Measurements from ENCODE around the gene SUCLG1.

SUCLG1 gene

DNA sequence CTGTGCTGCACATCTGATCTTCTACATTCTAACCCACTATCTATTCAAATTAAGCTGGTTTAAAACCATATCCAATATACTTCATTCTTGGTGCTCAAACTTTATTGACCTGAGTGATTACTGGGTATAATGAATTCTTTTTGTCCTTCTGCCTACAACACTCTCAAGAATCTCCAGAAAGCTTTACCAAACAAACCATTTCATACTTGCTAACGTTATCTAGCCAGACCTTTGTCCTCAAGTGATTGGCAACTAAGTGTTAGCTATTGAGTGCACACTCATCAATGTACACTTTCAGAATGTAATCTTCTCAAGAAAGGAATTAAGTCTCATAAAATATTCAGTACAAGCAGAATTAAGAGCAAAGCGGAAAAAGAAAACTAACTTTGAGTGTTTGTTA lies 1.4 kb downstream of the SUCLG1 start:
- CTCF ChIA-PET = no interaction called here
- Histone ChIP-seq H3K4me1 (ENCODE audit: control insufficient read depth, insufficient read depth, low read length) (peaks cover 3% of the 10 kb centered on the region), H3K27ac (ENCODE audit: extremely low read depth, low read depth, low read length) (no peak overlapping the region), H3K4me3 (ENCODE audit: low read depth, low read length) (peak overlapping the region; percentile 93), H3K36me3 (ENCODE audit: control insufficient read depth in 2 of 2, insufficient read depth in 1 of 2, low read length in 2 of 2) (peaks cover 0 to 8% of the 10 kb centered on the region in 2 experiments; a peak in 1 of 3 replicates), H3K9me3 (ENCODE audit: control insufficient read depth, insufficient read depth, low read depth, low read length) (no peaks in the 10 kb centered on the region)
- TF ChIP-seq ZBTB48 (tag by site-specific recombination; IDR thresholded peaks at IDR 0.05) = no peak
- no peak for TF ChIP-seq ZNF626 (tag by site-specific recombination; IDR thresholded peaks at IDR 0.05)
- TF ChIP-seq ZNF629 (tag by site-specific recombination; IDR thresholded peaks at IDR 0.05) = no peak
- TF ChIP-seq ZNF423 (tag by site-specific recombination; IDR thresholded peaks at IDR 0.05) = no peak
- no peak for TF ChIP-seq WT1 (tag by site-specific recombination; IDR thresholded peaks at IDR 0.05)
- TF ChIP-seq, protein P1, sequence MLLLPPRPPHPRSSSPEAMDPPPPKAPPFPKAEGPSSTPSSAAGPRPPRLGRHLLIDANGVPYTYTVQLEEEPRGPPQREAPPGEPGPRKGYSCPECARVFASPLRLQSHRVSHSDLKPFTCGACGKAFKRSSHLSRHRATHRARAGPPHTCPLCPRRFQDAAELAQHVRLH (tag by site-specific recombination; IDR thresholded peaks at IDR 0.05) = no peak
- no peak for TF ChIP-seq ZNF394 (tag by site-specific recombination; IDR thresholded peaks at IDR 0.05; ENCODE audit: borderline replicate concordance)
- POLR2A ChIA-PET = no interaction called here

DNA sequence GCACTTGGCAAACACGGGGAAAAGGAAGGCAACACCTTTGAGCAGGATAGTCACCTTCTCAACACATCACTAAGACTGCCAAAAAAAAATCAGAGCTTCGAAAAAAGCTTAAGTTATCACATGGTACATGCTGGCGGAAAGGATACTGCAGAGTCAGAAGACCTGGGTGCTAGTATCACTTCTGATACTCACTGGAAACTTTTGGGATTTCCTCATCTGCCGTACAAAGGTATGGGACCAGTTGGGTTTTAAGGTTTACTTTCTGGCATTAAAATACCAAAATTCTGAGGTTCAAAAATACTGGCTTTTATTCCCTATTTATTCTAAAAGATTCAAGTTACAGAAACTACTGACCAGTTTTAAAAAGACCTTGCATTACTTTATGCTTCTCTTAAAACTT lies 2.9 kb downstream of the SUCLG1 start:
- ChIA-PET CTCF (no interaction called here), POLR2A (no interaction called here)
- Histone ChIP-seq H3K4me3 (ENCODE audit: low read depth, low read length) (no peak overlapping the region), H3K9me3 (ENCODE audit: control insufficient read depth, insufficient read depth, low read depth, low read length) (no peaks in the 10 kb centered on the region), H3K36me3 (ENCODE audit: control insufficient read depth in 2 of 2, insufficient read depth in 1 of 2, low read length in 2 of 2) (peaks cover 0 to 8% of the 10 kb centered on the region in 2 experiments; a peak in 1 of 3 replicates), H3K27ac (ENCODE audit: extremely low read depth, low read depth, low read length) (no peak overlapping the region), H3K4me1 (ENCODE audit: control insufficient read depth, insufficient read depth, low read length) (peaks cover 8% of the 10 kb centered on the region)
- TF ChIP-seq, protein P2, sequence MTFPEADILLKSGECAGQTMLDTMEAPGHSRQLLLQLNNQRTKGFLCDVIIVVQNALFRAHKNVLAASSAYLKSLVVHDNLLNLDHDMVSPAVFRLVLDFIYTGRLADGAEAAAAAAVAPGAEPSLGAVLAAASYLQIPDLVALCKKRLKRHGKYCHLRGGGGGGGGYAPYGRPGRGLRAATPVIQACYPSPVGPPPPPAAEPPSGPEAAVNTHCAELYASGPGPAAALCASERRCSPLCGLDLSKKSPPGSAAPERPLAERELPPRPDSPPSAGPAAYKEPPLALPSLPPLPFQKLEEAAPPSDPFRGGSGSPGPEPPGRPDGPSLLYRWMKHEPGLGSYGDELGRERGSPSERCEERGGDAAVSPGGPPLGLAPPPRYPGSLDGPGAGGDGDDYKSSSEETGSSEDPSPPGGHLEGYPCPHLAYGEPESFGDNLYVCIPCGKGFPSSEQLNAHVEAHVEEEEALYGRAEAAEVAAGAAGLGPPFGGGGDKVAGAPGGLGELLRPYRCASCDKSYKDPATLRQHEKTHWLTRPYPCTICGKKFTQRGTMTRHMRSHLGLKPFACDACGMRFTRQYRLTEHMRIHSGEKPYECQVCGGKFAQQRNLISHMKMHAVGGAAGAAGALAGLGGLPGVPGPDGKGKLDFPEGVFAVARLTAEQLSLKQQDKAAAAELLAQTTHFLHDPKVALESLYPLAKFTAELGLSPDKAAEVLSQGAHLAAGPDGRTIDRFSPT (tag by site-specific recombination; IDR thresholded peaks at IDR 0.05) = no peak
- TF ChIP-seq GLI2 (tag by site-specific recombination; IDR thresholded peaks at IDR 0.05; ENCODE audit: borderline replicate concordance, low read depth) (no peak), ZNF664 (tag by site-specific recombination; IDR thresholded peaks at IDR 0.05) (no peak), ZNF701 (tag by site-specific recombination; IDR thresholded peaks at IDR 0.05) (no peak), ZSCAN23 (tag by site-specific recombination; IDR thresholded peaks at IDR 0.05) (no peak), KLF10 (tag by site-specific recombination; IDR thresholded peaks at IDR 0.05) (no peak)
- TF ChIP-seq, protein P3, sequence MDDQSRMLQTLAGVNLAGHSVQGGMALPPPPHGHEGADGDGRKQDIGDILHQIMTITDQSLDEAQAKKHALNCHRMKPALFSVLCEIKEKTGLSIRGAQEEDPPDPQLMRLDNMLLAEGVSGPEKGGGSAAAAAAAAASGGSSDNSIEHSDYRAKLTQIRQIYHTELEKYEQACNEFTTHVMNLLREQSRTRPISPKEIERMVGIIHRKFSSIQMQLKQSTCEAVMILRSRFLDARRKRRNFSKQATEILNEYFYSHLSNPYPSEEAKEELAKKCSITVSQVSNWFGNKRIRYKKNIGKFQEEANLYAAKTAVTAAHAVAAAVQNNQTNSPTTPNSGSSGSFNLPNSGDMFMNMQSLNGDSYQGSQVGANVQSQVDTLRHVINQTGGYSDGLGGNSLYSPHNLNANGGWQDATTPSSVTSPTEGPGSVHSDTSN (CRISPR knock-in tag; IDR thresholded peaks at IDR 0.05) = no peak
- TF ChIP-seq, protein P4, sequence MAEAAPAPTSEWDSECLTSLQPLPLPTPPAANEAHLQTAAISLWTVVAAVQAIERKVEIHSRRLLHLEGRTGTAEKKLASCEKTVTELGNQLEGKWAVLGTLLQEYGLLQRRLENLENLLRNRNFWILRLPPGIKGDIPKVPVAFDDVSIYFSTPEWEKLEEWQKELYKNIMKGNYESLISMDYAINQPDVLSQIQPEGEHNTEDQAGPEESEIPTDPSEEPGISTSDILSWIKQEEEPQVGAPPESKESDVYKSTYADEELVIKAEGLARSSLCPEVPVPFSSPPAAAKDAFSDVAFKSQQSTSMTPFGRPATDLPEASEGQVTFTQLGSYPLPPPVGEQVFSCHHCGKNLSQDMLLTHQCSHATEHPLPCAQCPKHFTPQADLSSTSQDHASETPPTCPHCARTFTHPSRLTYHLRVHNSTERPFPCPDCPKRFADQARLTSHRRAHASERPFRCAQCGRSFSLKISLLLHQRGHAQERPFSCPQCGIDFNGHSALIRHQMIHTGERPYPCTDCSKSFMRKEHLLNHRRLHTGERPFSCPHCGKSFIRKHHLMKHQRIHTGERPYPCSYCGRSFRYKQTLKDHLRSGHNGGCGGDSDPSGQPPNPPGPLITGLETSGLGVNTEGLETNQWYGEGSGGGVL (tag by site-specific recombination; IDR thresholded peaks at IDR 0.05) = no peak

DNA sequence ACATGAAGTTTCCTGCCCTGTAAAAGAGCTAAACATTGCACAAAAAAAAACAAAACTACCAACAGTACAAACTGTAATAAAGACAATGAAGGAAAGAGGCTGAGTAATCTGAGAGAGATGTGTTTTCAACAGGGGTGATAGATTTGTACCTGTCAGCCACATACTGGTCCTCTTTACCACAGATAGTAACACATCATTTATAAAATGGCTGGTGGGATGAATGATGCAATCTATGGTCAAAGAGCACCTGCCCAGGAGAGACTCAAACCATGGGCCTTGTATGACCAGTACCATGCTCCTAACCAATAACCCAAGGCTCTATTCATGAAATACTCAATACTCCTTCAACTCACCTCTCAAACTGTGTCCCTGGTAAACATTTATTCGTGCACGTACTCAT lies 4.5 kb downstream of the SUCLG1 start:
- H3K4me3 ChIP-seq (ENCODE audit: low read depth, low read length) = no peak overlapping the region
- TF ChIP-seq, protein P5, sequence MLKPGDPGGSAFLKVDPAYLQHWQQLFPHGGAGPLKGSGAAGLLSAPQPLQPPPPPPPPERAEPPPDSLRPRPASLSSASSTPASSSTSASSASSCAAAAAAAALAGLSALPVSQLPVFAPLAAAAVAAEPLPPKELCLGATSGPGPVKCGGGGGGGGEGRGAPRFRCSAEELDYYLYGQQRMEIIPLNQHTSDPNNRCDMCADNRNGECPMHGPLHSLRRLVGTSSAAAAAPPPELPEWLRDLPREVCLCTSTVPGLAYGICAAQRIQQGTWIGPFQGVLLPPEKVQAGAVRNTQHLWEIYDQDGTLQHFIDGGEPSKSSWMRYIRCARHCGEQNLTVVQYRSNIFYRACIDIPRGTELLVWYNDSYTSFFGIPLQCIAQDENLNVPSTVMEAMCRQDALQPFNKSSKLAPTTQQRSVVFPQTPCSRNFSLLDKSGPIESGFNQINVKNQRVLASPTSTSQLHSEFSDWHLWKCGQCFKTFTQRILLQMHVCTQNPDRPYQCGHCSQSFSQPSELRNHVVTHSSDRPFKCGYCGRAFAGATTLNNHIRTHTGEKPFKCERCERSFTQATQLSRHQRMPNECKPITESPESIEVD (tag by site-specific recombination; IDR thresholded peaks at IDR 0.05) = no peak
- TF ChIP-seq ZBTB7A (tag by site-specific recombination; IDR thresholded peaks at IDR 0.05; ENCODE audit: low read depth) (no peak), OSR2 (tag by site-specific recombination; IDR thresholded peaks at IDR 0.05) (no peak), ZNF571 (tag by site-specific recombination; IDR thresholded peaks at IDR 0.05) (no peak)
- H3K4me1 ChIP-seq (ENCODE audit: control insufficient read depth, insufficient read depth, low read length) = peaks cover 7% of the 10 kb centered on the region; the same call in 1 of the 2 replicates
- ChIA-PET POLR2A (no interaction called here), CTCF (interaction anchor here (0.6 kb wide), 1 partner anchor 72 kb away, joined by 3 read pairs; no protein-coding TSS in a partner anchor)
- no peak overlapping the region for H3K27ac ChIP-seq (ENCODE audit: extremely low read depth, low read depth, low read length)
- H3K36me3 ChIP-seq (ENCODE audit: control insufficient read depth in 2 of 2, insufficient read depth in 1 of 2, low read length in 2 of 2) = peaks cover 0 to 8% of the 10 kb centered on the region in 2 experiments; a peak in 1 of 3 replicates
- H3K9me3 ChIP-seq (ENCODE audit: control insufficient read depth, insufficient read depth, low read depth, low read length) = no peaks in the 10 kb centered on the region

Measured in HEK293 (cell line).